ENCODE data around the gene KCNJ9. TPM values are rescaled to one million over a fixed set of nuclear protein-coding genes. Genes with fewer than 3 reads are reported as not detected.

The KCNJ9 gene
- total and polyA plus RNA-seq, 4 donors, result not detected

GRCh38 chr1:160136926-160137200, 55.5 kb downstream of the KCNJ9 start:
- Histone ChIP-seq H3K9ac (ENCODE audit: low read depth in 1 of 2, low read length in 2 of 2) (no peak overlapping the region), H3K36me3 (ENCODE audit: control insufficient read depth in 4 of 4, insufficient read depth in 3 of 4, low read depth in 1 of 4, low read length in 3 of 4) (no peaks in the 10 kb centered on the region), H3K4me1 (ENCODE audit: control insufficient read depth in 4 of 4, insufficient read depth in 4 of 4, low read length in 3 of 4) (peaks cover 0 to 2% (median 0%) of the 10 kb centered on the region in 4 donors), H3K27ac (ENCODE audit: low read depth in 1 of 2, low read length in 2 of 2) (no peak overlapping the region), H3K4me3 (ENCODE audit: low read depth in 1 of 3, low read length in 3 of 3) (no peak overlapping the region), H3K27me3 (ENCODE audit: control insufficient read depth in 4 of 4, insufficient read depth in 4 of 4, low read length in 3 of 4) (no peaks in the 10 kb centered on the region), H3K9me3 (ENCODE audit: control insufficient read depth in 4 of 4, low read length in 3 of 4) (no peaks in the 10 kb centered on the region)
- 94% methylated on average over 5 of the region's 5 CpGs for WGBS
- TF ChIP-seq FOXA2 (IDR thresholded peaks at IDR 0.05) (no peak), ZBTB33 (IDR thresholded peaks at IDR 0.05) (no peak), YY1 (IDR thresholded peaks at IDR 0.05) (no peak), CTCF (IDR thresholded peaks at IDR 0.05; ENCODE audit: low read depth, low read length, missing input control) (no peak), HNF4A (conservative IDR thresholded peaks at IDR 0.05) (no peak)
- DNase-seq (ENCODE audit: low spot score), result no peak

GRCh38 chr1:160137216-160137862, 56.0 kb downstream of the KCNJ9 start:
- DNase-seq (ENCODE audit: low spot score), result no peak
- no peak overlapping the region for H3K4me3 ChIP-seq (ENCODE audit: low read depth in 1 of 3, low read length in 3 of 3)
- no peaks in the 10 kb centered on the region for H3K4me1 ChIP-seq (ENCODE audit: control insufficient read depth in 4 of 4, insufficient read depth in 4 of 4, low read length in 3 of 4)
- WGBS, result 88% methylated on average over 8 of the region's 8 CpGs
- TF ChIP-seq FOXA1 (IDR thresholded peaks at IDR 0.05) (no peak), RXRA (IDR thresholded peaks at IDR 0.05) (no peak), CTCF (IDR thresholded peaks at IDR 0.05; ENCODE audit: low read depth, low read length, missing input control) (no peak), EGR1 (IDR thresholded peaks at IDR 0.05; ENCODE audit: low read depth in 2 of 2) (no peak), RAD21 (IDR thresholded peaks at IDR 0.05) (no peak), YY1 (IDR thresholded peaks at IDR 0.05) (no peak), JUND (IDR thresholded peaks at IDR 0.05) (no peak)
- H3K27ac ChIP-seq (ENCODE audit: low read depth in 1 of 2, low read length in 2 of 2), result no peak overlapping the region
- no peaks in the 10 kb centered on the region for H3K36me3 ChIP-seq (ENCODE audit: control insufficient read depth in 4 of 4, insufficient read depth in 3 of 4, low read depth in 1 of 4, low read length in 3 of 4)
- no peaks in the 10 kb centered on the region for H3K9me3 ChIP-seq (ENCODE audit: control insufficient read depth in 4 of 4, low read length in 3 of 4)
- no peak overlapping the region for H3K9ac ChIP-seq (ENCODE audit: low read depth in 1 of 2, low read length in 2 of 2)
- no peaks in the 10 kb centered on the region for H3K27me3 ChIP-seq (ENCODE audit: control insufficient read depth in 4 of 4, insufficient read depth in 4 of 4, low read length in 3 of 4)

- 92% methylated on average over 8 of the region's 8 CpGs for WGBS
- no peak overlapping the region for H3K4me3 ChIP-seq (ENCODE audit: low read depth in 1 of 3, low read length in 3 of 3)
- H3K27me3 ChIP-seq (ENCODE audit: control insufficient read depth in 4 of 4, insufficient read depth in 4 of 4, low read length in 3 of 4), result no peaks in the 10 kb centered on the region
- no peaks in the 10 kb centered on the region for H3K4me1 ChIP-seq (ENCODE audit: control insufficient read depth in 4 of 4, insufficient read depth in 4 of 4, low read length in 3 of 4)
- no peaks in the 10 kb centered on the region for H3K36me3 ChIP-seq (ENCODE audit: control insufficient read depth in 4 of 4, insufficient read depth in 3 of 4, low read depth in 1 of 4, low read length in 3 of 4)
- DNase-seq (ENCODE audit: low spot score), result no peak
- H3K27ac ChIP-seq (ENCODE audit: low read depth in 1 of 2, low read length in 2 of 2), result no peak overlapping the region
- H3K9me3 ChIP-seq (ENCODE audit: control insufficient read depth in 4 of 4, low read length in 3 of 4), result no peaks in the 10 kb centered on the region
- H3K9ac ChIP-seq (ENCODE audit: low read depth in 1 of 2, low read length in 2 of 2), result no peak overlapping the region
- no peak for TF ChIP-seq EGR1 (IDR thresholded peaks at IDR 0.05; ENCODE audit: low read depth in 2 of 2)
- TF ChIP-seq HNF4A (conservative IDR thresholded peaks at IDR 0.05), result no peak
- no peak for TF ChIP-seq ZBTB33 (IDR thresholded peaks at IDR 0.05)
- no peak for TF ChIP-seq SP1 (IDR thresholded peaks at IDR 0.05)
- no peak for TF ChIP-seq GABPA (IDR thresholded peaks at IDR 0.05 in 1 of 2, conservative IDR thresholded peaks at IDR 0.05 in 1 of 2)
- TF ChIP-seq TAF1 (conservative IDR thresholded peaks at IDR 0.05), result no peak
- no peak for TF ChIP-seq RXRA (IDR thresholded peaks at IDR 0.05)
- TF ChIP-seq REST (IDR thresholded peaks at IDR 0.05), result no peak
These were observed 58.5 kb downstream of the KCNJ9 start for GRCh38 chr1:160139840-160140239.

All from liver (tissue), 9 donors.